GM12865 (cell line): ENCODE data around the gene DCPS.
A peak's percentile ranks its signal among the peaks of the same experiment; 100 is the strongest.

Source experiments
- DNase-seq: peaks from one replicate; pipeline ENCODE4 v3.0.0; 2010; ENCODE audit warnings: low read depth
- H3K4me3 ChIP-seq: 2 replicates; pipeline ENCODE4 v1.5.1; 2011; ENCODE audit warnings: mild to moderate bottlenecking, low read depth, low read length, control low read depth
- CTCF ChIP-seq: IDR thresholded peaks from 2 replicates; pipeline ENCODE4 v1.5.1; 2011; ENCODE audit warnings: low read length, control low read depth, low read depth, inconsistent platforms; ENCODE audit not compliant: insufficient read depth; ENCODE audit errors: missing control alignments

DCPS gene

GRCh38 chr11:126387857-126388256 is 84.0 kb downstream of the DCPS start:
- H3K4me3 ChIP-seq = no peak overlapping the region
- DNase-seq = no peak
- TF ChIP-seq CTCF = no peak

- H3K4me3 ChIP-seq = no peak overlapping the region
- no peak for DNase-seq
- no peak for TF ChIP-seq CTCF
Observed at GRCh38 chr11:126390272-126390867, 86.5 kb downstream of the DCPS start.

- DNase-seq = no peak
- TF ChIP-seq CTCF = no peak
- H3K4me3 ChIP-seq = no peak overlapping the region
Observed at GRCh38 chr11:126391286-126391954, 87.6 kb downstream of the DCPS start.

GRCh38 chr11:126391970-126392632 is 88.2 kb downstream of the DCPS start:
- H3K4me3 ChIP-seq = no peak overlapping the region
- TF ChIP-seq CTCF = peak; percentile 9
- peak; percentile 39 for DNase-seq

- no peak for TF ChIP-seq CTCF
- H3K4me3 ChIP-seq = no peak overlapping the region
- DNase-seq = no peak
Observed at GRCh38 chr11:126392633-126393013, 88.8 kb downstream of the DCPS start.

- TF ChIP-seq CTCF = no peak
- no peak for DNase-seq
- no peak overlapping the region for H3K4me3 ChIP-seq
Observed at GRCh38 chr11:126393143-126393542, 89.3 kb downstream of the DCPS start.
